Stimulated activated naive CD8-positive, alpha-beta T cell treated with anti-CD3 and anti-CD28 coated beads, Interleukin-15, Interleukin-2, amounts not matched to agents 100 ng/mL and 50 ng/mL, for 24 hours (primary cell): ENCODE results near the gene CORO6.

ENCODE experiments used
- H3K27ac Mint-ChIP-seq: one replicate; pipeline ENCODE4 v1.8.0; 2021; ENCODE audit warnings: mild to moderate bottlenecking, mixed read lengths
- H3K27me3 Mint-ChIP-seq: one replicate; pipeline ENCODE4 v1.8.0; 2021; ENCODE audit warnings: mixed read lengths
- H3K36me3 Mint-ChIP-seq: one replicate; pipeline ENCODE4 v1.8.0; 2021; ENCODE audit warnings: low read depth, mixed read lengths
- H3K4me1 Mint-ChIP-seq: one replicate; pipeline ENCODE4 v1.8.0; 2021; ENCODE audit warnings: low read depth, mixed read lengths
- H3K4me3 Mint-ChIP-seq: one replicate; pipeline ENCODE4 v1.8.0; 2021; ENCODE audit warnings: mild to moderate bottlenecking, mixed read lengths
- H3K9me3 Mint-ChIP-seq: one replicate; pipeline ENCODE4 v1.8.0; 2021; ENCODE audit warnings: mixed read lengths

Gene CORO6

DNA sequence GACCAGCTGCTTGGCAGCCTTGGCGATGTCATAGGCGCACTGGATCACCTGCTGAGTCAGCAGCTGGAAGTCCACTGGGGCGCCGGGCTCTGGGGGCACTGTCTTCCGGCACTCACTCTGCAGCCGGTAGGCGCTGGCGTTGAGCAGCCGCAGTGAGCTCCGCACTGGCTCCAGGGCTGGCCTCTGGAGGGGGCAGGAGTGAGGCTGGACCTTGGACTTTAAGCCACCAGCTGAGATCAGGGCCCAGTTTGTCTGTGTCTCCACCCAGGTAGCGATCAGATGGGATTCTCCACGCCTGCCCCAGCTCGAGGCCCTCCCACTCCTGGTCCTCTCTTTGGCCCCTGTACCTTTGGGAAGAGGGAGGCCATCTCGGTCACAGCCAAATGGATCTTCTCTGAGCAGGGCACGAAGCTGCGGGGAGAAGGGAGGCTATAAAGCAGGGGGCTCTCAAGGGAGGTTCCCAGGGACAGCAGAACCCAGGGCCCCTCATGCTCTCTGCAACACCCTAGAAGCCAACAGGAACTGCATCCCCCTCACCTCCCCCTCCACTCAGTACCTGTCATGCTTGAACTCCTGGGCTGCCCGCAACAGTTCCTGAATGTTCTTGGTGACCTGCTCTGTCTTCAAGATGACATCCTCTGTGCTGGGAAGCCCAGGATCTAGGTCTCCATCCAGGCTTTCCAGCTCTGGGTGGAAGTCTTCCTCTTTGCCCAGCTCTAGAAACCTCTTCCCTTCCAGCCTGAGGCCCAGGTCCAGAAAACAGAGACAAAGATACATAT is 47.8 kb downstream of the CORO6 start:
- Mint-ChIP-seq H3K4me3 (no peak overlapping the region), H3K4me1 (peaks cover 14% of the 10 kb centered on the region), H3K27ac (no peak overlapping the region), H3K27me3 (no peaks in the 10 kb centered on the region), H3K9me3 (no peaks in the 10 kb centered on the region), H3K36me3 (peaks cover 28% of the 10 kb centered on the region)

DNA sequence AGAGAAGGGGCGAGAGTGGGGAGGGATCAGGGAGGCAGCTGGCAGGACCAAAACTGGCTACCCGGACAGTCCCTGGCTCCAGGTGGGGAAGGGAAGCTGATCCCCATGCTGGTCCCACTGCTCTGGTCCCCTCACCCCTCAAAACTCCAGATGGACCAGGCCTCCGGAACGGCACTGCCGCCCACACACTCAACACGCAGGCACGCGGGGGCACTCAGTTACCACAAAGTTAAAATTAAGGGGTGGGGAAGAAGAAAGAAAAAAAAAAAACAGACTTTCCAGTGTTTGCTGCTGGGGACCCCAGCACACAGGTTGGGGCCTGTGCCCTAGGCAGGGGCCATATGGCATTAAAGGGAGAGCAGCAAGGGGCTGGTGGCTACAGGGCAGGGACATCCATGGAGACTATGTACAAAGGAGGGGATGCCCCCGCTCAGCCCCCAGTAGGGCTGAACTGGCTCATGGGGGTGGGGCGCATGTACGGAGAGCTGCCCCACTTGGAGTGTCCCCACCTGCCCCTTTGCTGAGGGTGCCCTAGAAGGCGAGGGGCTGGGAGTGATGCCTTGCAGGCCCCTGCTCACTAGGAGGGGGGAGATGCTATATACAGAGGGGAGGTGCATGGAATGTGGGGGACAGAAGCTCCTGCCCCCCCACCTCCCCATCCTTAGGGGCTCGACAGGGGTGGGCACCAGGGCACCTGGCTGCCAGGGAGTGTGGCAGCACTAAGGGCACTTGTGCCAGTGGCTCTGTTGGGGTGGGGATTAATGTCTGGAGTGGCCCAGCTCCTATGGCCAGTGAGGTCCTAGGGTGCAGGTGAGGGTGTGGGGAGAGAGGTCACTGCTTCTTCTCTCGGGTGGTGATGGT is 48.6 kb downstream of the CORO6 start:
- Mint-ChIP-seq H3K36me3 (peaks cover 24% of the 10 kb centered on the region), H3K4me1 (peaks cover 18% of the 10 kb centered on the region), H3K27me3 (no peaks in the 10 kb centered on the region), H3K27ac (no peak overlapping the region), H3K4me3 (no peak overlapping the region), H3K9me3 (no peaks in the 10 kb centered on the region)

DNA sequence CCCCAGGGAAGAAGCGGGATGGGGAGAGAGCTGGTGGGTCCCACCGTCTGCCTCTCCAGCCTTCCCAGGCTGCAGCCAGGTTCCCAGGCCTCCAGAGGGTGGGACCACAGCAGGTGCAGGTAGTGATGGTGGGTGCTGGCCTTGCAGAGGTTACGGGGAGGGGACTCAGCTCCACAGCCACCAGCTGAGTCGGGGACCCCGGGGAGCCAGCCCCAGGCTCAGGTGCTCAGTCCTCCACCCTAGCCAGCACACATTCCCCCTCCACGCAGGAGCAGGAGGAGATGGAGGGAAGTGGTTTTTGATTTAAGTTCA is 49.2 kb downstream of the CORO6 start:
- H3K27me3 Mint-ChIP-seq, result no peaks in the 10 kb centered on the region
- no peak overlapping the region for H3K27ac Mint-ChIP-seq
- peaks cover 21% of the 10 kb centered on the region for H3K4me1 Mint-ChIP-seq
- H3K4me3 Mint-ChIP-seq, result no peak overlapping the region
- H3K36me3 Mint-ChIP-seq, result peaks cover 22% of the 10 kb centered on the region
- H3K9me3 Mint-ChIP-seq, result no peaks in the 10 kb centered on the region

DNA sequence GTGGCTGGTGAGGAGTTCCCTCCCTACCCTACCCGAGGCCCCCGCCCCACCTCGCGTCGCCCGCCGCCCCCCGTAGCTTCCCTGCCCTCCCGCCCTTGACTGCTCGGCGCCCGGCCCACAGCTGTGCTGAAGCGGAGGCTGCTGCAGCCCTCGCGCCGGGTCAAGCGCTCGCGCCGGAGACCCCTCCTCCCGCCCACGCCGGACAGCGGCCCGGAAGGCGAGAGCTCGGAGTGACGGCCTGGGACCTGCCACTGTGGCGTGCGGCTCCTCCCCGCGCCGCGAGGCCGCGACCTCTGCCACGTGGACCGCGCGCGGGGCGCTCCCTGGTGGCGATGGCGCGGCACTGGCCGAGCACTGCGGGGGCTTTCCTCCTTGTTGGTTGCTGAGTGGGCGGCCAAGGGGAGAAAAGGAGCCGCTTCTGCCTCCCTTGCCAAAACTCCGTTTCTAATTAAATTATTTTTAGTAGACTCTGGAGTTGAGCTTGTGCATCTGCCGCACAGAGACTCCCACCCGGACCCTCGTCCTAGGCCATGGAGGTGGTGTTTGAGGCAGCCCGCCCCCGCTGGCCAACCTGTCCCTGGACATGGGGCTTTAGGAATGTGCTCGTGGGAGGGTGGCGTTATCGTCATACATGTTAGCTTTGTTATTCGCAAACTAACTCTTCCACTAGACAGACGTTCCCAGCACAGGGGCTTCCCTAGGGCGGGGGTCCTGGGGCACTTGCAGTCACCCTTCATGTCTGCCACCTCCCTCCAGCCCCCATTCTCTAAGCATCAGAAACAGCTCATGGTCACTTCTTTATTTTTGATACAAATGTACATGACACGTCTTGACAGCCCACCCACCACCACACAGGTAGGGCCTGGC is 49.8 kb downstream of the CORO6 start:
- Mint-ChIP-seq H3K4me3 (no peak overlapping the region), H3K36me3 (peaks cover 18% of the 10 kb centered on the region), H3K9me3 (no peaks in the 10 kb centered on the region), H3K4me1 (peaks cover 21% of the 10 kb centered on the region), H3K27ac (no peak overlapping the region), H3K27me3 (no peaks in the 10 kb centered on the region)

DNA sequence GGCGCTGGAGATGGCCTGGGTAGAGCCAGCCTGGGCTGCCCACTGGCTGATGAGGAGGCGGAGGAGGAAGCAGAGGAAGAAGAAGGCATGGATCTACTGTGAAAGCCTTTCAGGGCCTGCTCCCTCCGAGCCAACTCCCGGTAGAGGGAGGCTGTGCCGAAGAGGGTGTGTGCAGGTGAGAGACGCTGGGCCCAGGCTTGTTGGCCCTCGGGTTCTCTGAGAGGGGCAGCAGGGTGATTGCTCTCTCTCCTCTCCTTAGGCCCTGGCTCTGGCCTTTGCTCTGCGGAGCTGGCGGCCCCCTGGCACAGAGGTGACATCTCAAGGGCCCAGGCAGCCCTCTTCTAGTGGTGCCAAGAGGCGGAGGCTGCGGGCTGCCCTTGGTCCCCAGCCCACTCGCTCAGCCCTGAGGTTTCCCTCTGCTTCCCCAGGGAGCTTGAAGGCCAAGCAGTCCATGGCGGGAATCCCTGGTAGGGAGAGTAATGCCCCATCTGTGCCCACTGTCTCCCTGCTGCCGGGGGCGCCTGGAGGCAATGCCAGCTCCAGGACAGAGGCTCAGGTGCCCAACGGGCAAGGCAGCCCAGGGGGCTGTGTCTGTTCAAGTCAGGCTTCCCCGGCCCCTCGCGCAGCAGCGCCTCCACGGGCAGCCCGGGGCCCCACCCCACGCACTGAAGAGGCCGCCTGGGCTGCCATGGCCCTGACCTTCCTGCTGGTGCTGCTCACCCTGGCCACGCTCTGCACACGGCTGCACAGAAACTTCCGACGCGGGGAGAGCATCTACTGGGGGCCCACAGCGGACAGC is 50.6 kb downstream of the CORO6 start:
- no peak overlapping the region for H3K27ac Mint-ChIP-seq
- H3K27me3 Mint-ChIP-seq, result no peaks in the 10 kb centered on the region
- H3K36me3 Mint-ChIP-seq, result peaks cover 18% of the 10 kb centered on the region
- no peaks in the 10 kb centered on the region for H3K9me3 Mint-ChIP-seq
- peaks cover 21% of the 10 kb centered on the region for H3K4me1 Mint-ChIP-seq
- H3K4me3 Mint-ChIP-seq, result no peak overlapping the region

DNA sequence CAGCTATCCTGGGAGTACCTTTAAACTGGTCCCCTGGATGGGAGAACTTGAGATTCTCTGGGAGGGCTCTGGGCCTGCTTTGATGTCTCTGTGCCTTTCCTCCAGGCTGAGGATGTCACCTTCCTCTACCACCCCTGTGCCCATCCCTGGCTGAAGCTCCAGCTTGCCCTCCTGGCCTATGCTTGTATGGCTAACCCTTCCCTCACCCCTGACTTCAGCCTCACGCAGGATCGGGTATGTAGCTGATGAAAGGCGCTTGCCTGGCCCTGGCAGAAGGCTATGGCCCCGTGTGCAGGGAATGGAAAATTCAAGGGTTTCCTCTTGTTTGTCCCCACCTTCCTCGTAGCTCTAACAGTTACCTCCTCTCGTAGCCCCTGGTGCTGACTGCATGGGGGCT is 51.2 kb downstream of the CORO6 start:
- no peaks in the 10 kb centered on the region for H3K9me3 Mint-ChIP-seq
- H3K4me1 Mint-ChIP-seq, result peaks cover 21% of the 10 kb centered on the region
- no peaks in the 10 kb centered on the region for H3K27me3 Mint-ChIP-seq
- H3K36me3 Mint-ChIP-seq, result peaks cover 18% of the 10 kb centered on the region
- H3K27ac Mint-ChIP-seq, result no peak overlapping the region
- H3K4me3 Mint-ChIP-seq, result no peak overlapping the region

DNA sequence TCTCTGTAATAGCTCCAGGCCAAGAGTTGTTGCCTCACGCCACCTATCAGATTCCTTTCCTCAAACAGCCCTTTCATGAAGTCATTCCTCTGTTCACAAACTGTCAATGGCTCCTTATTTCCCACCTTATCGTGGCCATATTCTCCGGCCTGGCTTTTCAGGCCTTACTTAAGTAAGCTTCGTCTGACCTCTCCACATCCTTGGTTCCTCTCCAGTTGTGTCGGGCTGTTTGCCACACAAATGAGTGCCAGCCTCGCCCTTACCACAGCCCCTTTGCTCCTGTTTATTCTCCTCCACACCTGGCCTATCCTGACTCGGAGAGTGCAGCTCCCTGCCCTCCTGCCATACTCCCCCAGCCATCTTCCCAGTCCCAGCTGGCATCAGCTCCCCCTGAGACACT is 52.2 kb downstream of the CORO6 start:
- H3K9me3 Mint-ChIP-seq, result no peaks in the 10 kb centered on the region
- H3K27ac Mint-ChIP-seq, result no peak overlapping the region
- no peak overlapping the region for H3K4me3 Mint-ChIP-seq
- peaks cover 18% of the 10 kb centered on the region for H3K36me3 Mint-ChIP-seq
- H3K27me3 Mint-ChIP-seq, result no peaks in the 10 kb centered on the region
- H3K4me1 Mint-ChIP-seq, result peaks cover 28% of the 10 kb centered on the region

DNA sequence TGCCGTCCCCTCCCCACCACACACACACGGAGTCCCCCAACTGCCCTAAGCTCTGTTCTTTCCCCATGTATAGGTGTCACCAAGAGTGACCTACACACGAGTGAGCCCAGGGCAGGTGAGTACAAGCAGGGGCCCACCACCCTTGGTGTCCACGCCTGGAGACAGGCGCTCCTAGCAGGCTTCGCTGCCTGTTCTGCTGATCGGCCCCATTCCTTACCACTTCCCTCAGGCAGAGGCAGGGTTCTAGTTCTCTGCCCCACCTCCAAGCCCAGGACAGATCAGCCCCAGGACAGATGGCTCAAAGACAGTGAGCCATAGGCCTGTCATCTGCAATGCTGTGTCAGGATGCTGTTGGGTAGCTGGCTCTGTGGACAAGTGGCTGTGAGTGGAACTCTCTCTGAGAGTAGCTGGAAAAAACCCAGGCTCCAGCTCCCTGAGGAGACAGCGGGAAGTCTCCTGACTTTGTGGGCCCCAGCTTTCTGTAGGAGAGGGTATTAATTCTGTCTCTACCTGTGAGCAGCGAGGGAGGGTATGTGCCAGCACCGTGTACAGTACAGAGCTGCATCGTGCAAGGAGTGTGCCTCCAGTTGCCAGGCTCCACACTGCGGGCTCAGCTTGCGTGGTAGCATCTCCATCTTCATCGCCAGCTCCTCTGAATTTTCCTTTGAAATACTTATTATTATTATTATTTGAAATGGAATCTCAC is 53.3 kb downstream of the CORO6 start:
- Mint-ChIP-seq H3K9me3 (no peaks in the 10 kb centered on the region), H3K4me3 (peak overlapping the region; percentile 84), H3K27me3 (no peaks in the 10 kb centered on the region), H3K36me3 (peaks cover 15% of the 10 kb centered on the region), H3K4me1 (peaks cover 36% of the 10 kb centered on the region), H3K27ac (peak overlapping the region; percentile 67)

DNA sequence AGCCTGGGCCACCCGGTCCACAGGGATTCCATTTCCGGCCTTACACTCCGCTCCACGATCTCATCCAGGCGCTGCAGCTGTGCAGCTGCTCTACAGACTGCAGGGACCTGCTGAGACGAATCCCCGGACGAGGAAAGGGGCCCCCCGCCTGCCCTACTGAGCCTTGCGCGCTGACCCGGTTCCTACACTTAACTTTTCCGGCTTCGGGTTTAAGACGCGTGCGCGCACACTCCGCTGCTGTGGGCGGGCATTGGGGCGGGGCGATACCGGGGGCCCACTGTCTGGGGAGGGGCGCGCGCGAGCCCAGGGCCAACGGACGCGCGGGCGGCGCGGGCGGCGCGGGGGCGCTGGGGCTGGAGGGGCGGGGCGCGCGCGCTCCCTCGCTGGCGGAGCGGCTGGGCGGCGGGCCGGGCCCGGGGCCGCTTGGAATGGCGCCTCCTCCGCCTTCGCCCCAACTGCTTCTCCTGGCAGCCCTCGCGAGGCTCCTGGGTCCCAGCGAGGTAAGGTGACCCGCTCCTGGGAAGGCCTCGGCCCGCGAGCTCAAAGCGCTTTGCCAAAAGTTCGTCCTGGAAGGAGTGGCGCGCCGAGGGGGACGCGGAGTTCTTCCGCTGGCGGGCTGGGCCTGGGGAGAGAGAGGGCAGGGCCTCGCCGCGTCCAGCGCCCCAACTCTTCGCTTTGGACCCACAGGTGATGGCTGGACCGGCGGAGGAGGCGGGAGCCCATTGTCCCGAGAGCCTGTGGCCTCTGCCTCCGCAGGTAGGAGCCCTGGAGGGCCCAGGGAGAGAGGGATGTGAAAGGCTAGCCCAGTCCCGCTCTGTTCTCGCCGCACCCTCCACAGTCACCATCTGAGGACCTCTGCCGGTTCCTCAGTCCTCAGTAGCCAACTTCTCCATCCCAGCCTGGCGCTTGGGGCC is 54.1 kb downstream of the CORO6 start, which contains the start of gene TP53I13:
Gene TP53I13, plus strand, starts transcription at position 371 of the 914 bp plus-strand sequence. Its CDS starts 58 bp downstream, at position 429.
- Mint-ChIP-seq H3K4me1 (peaks cover 35% of the 10 kb centered on the region), H3K27ac (peak within 1 kb of the TSS; percentile 93), H3K36me3 (peaks cover 6% of the 10 kb centered on the region), H3K9me3 (no peaks in the 10 kb centered on the region), H3K4me3 (peak within 1 kb of the TSS; percentile 90), H3K27me3 (no peaks in the 10 kb centered on the region)

DNA sequence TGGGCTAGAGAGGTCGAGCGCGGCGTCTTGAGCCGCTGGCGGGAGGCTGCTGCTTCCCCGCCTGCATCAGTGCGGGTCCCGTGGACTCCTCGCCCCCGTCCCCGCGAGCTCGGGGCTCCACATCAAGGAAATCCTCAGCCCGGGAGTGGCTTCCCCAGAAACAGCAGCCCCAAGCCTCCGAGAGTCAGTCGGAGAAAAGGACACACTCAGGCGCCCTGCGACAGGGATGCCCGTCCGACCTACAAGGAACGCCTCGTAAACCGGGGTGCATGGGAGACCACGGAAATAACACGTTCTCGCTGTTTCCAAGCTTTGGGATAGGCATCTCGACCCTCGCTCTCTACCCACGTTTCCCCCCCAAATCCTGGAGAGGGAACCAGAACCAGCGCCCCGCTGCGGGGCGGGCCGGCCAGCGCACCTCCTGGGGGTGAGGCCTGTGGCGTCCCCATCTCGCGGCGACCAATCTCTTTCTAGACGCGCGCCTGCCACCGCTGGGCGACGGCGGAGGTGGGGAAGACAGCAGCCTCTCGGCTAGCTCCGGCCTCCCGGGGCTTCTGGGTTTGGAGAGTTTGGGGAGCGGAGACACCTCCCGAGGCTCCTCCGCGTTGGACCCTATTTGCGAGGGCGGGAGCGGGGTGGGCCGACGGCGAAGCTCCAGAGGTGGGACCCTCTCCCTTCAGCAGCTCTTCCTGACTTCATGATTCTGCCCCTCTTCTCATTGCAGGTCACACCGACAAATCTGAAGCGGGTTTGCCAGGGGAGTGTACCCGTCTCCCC is 55.0 kb downstream of the CORO6 start:
- peaks cover 3% of the 10 kb centered on the region for H3K36me3 Mint-ChIP-seq
- H3K4me3 Mint-ChIP-seq, result peak overlapping the region; percentile 90
- peak overlapping the region; percentile 93 for H3K27ac Mint-ChIP-seq
- no peaks in the 10 kb centered on the region for H3K27me3 Mint-ChIP-seq
- H3K9me3 Mint-ChIP-seq, result no peaks in the 10 kb centered on the region
- peaks cover 33% of the 10 kb centered on the region for H3K4me1 Mint-ChIP-seq

DNA sequence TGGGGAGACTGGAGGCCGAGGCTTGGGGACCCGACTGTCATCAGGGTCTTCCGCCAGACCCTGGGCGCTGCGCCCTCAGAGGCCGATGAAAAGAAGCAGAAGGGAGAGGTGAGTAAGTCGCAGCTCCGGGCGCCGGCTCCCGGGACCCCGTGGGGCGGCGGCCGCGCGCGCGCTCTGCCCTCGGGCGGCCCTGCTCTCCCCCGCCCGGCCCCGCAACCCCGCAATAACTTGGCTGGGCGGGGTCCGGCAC is 55.5 kb downstream of the CORO6 start:
- peaks cover 38% of the 10 kb centered on the region for H3K4me1 Mint-ChIP-seq
- H3K36me3 Mint-ChIP-seq, result peaks cover 7% of the 10 kb centered on the region
- no peaks in the 10 kb centered on the region for H3K27me3 Mint-ChIP-seq
- H3K27ac Mint-ChIP-seq, result peak overlapping the region; percentile 93
- peak overlapping the region; percentile 90 for H3K4me3 Mint-ChIP-seq
- no peaks in the 10 kb centered on the region for H3K9me3 Mint-ChIP-seq

DNA sequence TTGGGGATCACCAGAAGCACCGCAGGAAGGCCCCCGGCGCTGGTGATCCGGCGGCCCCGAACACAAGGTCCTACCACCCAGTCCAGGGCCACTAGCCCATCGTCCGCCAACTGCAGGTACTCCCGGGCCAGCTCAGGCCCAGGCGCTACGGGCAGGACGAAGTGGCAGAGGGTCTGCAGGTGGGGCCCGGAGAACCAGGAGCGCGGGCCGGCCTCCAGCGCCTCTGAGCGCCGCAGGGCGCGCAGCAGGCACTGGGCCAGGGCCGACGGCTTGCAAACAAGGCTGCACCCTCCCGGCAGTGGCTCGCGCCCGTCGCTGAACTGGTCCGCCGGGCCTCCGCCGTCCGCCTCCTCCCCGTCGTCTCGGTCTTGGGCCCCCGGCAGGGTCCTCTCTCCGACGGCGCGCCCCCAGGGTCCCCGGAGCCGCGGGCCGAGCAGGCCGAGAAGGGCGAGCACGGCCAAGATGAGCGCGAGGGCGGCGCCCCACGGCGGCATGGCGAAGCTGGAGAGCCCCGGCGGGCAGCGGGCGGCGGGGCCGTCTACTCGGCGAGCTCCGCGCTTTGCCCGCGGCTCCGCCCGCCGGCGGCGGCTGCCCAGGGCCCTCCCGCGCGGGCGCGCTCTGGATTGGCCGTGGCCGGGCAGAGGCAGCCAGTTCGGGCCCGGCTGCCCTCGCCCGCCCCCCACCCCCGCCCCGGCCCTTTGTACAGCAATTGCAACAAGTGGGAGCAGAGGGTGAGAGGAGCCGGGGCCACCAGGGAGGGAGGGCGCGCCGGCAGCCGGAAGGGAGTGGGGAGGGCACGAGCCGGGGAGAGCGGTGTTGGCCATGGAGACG is 56.0 kb downstream of the CORO6 start, which contains the start of gene ABHD15:
Gene ABHD15, minus strand, starts transcription at position 565 of the 831 bp plus-strand sequence. Its CDS starts 71 bp downstream, at position 494.
- Mint-ChIP-seq H3K9me3 (no peaks in the 10 kb centered on the region), H3K4me1 (peaks cover 43% of the 10 kb centered on the region), H3K36me3 (peaks cover 12% of the 10 kb centered on the region), H3K27me3 (no peaks in the 10 kb centered on the region), H3K4me3 (peak within 1 kb of the TSS; percentile 90), H3K27ac (peak within 1 kb of the TSS; percentile 93)
